ENCODE results near the gene NPC1.
"Not testable (repeated sequence)": the region's sequence is repeated elsewhere in the genome, so short reads cannot be mapped to it uniquely, and the experiment has no call there.

- TF ChIP-seq, protein P1, sequence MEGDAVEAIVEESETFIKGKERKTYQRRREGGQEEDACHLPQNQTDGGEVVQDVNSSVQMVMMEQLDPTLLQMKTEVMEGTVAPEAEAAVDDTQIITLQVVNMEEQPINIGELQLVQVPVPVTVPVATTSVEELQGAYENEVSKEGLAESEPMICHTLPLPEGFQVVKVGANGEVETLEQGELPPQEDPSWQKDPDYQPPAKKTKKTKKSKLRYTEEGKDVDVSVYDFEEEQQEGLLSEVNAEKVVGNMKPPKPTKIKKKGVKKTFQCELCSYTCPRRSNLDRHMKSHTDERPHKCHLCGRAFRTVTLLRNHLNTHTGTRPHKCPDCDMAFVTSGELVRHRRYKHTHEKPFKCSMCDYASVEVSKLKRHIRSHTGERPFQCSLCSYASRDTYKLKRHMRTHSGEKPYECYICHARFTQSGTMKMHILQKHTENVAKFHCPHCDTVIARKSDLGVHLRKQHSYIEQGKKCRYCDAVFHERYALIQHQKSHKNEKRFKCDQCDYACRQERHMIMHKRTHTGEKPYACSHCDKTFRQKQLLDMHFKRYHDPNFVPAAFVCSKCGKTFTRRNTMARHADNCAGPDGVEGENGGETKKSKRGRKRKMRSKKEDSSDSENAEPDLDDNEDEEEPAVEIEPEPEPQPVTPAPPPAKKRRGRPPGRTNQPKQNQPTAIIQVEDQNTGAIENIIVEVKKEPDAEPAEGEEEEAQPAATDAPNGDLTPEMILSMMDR (IDR thresholded peaks at IDR 0.05; ENCODE audit: low read depth, low read length, missing input control): not testable (repeated sequence)
- not testable (repeated sequence) for TF ChIP-seq SP1 (IDR thresholded peaks at IDR 0.05); RAD21 (IDR thresholded peaks at IDR 0.05); ZBTB33 (IDR thresholded peaks at IDR 0.05); TAF1 (conservative IDR thresholded peaks at IDR 0.05); JUND (IDR thresholded peaks at IDR 0.05); FOXA1 (IDR thresholded peaks at IDR 0.05); GABPA (IDR thresholded peaks at IDR 0.05 in 1 of 2, conservative IDR thresholded peaks at IDR 0.05 in 1 of 2); EGR1 (IDR thresholded peaks at IDR 0.05; ENCODE audit: low read depth in 2 of 2); REST (IDR thresholded peaks at IDR 0.05)
- TF ChIP-seq, protein P2, sequence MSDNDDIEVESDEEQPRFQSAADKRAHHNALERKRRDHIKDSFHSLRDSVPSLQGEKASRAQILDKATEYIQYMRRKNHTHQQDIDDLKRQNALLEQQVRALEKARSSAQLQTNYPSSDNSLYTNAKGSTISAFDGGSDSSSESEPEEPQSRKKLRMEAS (IDR thresholded peaks at IDR 0.05): not testable (repeated sequence)
- TF ChIP-seq, protein P3, sequence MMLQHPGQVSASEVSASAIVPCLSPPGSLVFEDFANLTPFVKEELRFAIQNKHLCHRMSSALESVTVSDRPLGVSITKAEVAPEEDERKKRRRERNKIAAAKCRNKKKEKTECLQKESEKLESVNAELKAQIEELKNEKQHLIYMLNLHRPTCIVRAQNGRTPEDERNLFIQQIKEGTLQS (IDR thresholded peaks at IDR 0.05): not testable (repeated sequence)
These were observed 26.8 kb upstream of the NPC1 start for GRCh38 chr18:23613091-23613475.

Measured in liver (tissue), 3 donors.